CD4-positive, alpha-beta memory T cell (primary cell): Measurements from ENCODE around the gene CCDC152. TPM values are rescaled to one million over a fixed set of nuclear protein-coding genes. Genes with fewer than 3 reads are reported as not detected.

Experiments used
- CTCF ChIA-PET: fragments of 350-600 bp; sonication (Branson Sonifier 250); formaldehyde crosslinking; loops from one replicate; lab custom pipeline; 2021; ENCODE audit warnings: inconsistent platforms; ENCODE audit not compliant: partially characterized antibody; lab: Charles Lee
- POLR2A ChIA-PET: fragments of 350-600 bp; sonication (Branson Sonifier 250); formaldehyde crosslinking; loops from one replicate; lab custom pipeline; 2021; ENCODE audit not compliant: partially characterized antibody; lab: Charles Lee
- DNase-seq, 5 donors: peaks; one replicate each; pipeline versions ENCODE4 v3.0.0 to v3.0.0-alpha.2; 2020 to 2022; ENCODE audit warnings: mixed read lengths in 1 of 5
- H3K27ac ChIP-seq: one replicate; pipeline ENCODE4 v1.7.0; 2013; ENCODE audit warnings: low read depth, low read length
- H3K27me3 ChIP-seq: 2 replicates; pipeline ENCODE4 v1.7.0; 2013; ENCODE audit warnings: mild to moderate bottlenecking, low read length, moderate library complexity; ENCODE audit not compliant: insufficient read depth
- H3K36me3 ChIP-seq: 2 replicates; pipeline ENCODE4 v1.7.0; 2013; ENCODE audit warnings: mild to moderate bottlenecking, low read length, moderate library complexity; ENCODE audit not compliant: insufficient read depth
- H3K4me1 ChIP-seq: 2 replicates; pipeline ENCODE4 v1.7.0; 2013; ENCODE audit warnings: mild to moderate bottlenecking, low read length, moderate library complexity; ENCODE audit not compliant: insufficient read depth
- H3K4me3 ChIP-seq, 2 donors: one replicate each; pipeline ENCODE4 v1.7.0; 2013; ENCODE audit warnings: low read length in 2 of 2, mild to moderate bottlenecking in 1 of 2
- H3K9me3 ChIP-seq, 2 donors: one replicate each; pipeline ENCODE4 v1.7.0; 2013; ENCODE audit warnings: low read length in 2 of 2, control low read depth in 1 of 2; ENCODE audit not compliant: control insufficient read depth in 1 of 2
- H3K27ac Mint-ChIP-seq, 7 donors: one replicate each; pipeline ENCODE4 v1.8.0; 2020 to 2021; ENCODE audit warnings: mixed read lengths in 7 of 7, mild to moderate bottlenecking in 6 of 7, inconsistent platforms in 3 of 7, moderate library complexity in 3 of 7
- H3K27me3 Mint-ChIP-seq, 2 donors: one replicate each; pipeline ENCODE4 v1.8.0; 2020 to 2021; ENCODE audit warnings: mixed read lengths in 2 of 2
- H3K36me3 Mint-ChIP-seq, 2 donors: one replicate each; pipeline ENCODE4 v1.8.0; 2020 to 2021; ENCODE audit warnings: mixed read lengths in 2 of 2, inconsistent platforms in 1 of 2, mild to moderate bottlenecking in 1 of 2
- H3K4me1 Mint-ChIP-seq, 4 donors: one replicate each; pipeline ENCODE4 v1.8.0; 2020 to 2021; ENCODE audit warnings: mixed read lengths in 4 of 4, mild to moderate bottlenecking in 1 of 4
- H3K4me3 Mint-ChIP-seq, 8 donors: one replicate each; pipeline ENCODE4 v1.8.0; 2020 to 2021; ENCODE audit warnings: mixed read lengths in 8 of 8, mild to moderate bottlenecking in 7 of 8, moderate library complexity in 6 of 8, inconsistent platforms in 3 of 8
- H3K9me3 Mint-ChIP-seq, 8 donors: one replicate each; pipeline ENCODE4 v1.8.0; 2020 to 2021; ENCODE audit warnings: mixed read lengths in 8 of 8, mild to moderate bottlenecking in 5 of 8, inconsistent platforms in 3 of 8, moderate library complexity in 1 of 8
- intact Hi-C: fragments of 100-400 bp; cut with micrococcal nuclease; formaldehyde crosslinking; loops from one replicate; pipeline ENCODE4 v1.15.1; 2023
- polyA plus RNA-seq, 2 donors: library from polyadenylated mRNA; unstranded; fragments of 300-500 nt; fragmentation: Illumina TruSeq; gene quantifications; one replicate each; pipeline ENCODE4 v1.2.3, GENCODE V29; 2021
- total RNA-seq, 2 experiments: library from RNA; stranded (reverse); gene quantifications; one replicate each; pipeline ENCODE4 v1.2.3, GENCODE V29; 2021

The CCDC152 gene
- total and polyA plus RNA-seq, 4 experiments from 2014 or later, result 1.3 to 6.9 (median 4.1) TPM

DNA sequence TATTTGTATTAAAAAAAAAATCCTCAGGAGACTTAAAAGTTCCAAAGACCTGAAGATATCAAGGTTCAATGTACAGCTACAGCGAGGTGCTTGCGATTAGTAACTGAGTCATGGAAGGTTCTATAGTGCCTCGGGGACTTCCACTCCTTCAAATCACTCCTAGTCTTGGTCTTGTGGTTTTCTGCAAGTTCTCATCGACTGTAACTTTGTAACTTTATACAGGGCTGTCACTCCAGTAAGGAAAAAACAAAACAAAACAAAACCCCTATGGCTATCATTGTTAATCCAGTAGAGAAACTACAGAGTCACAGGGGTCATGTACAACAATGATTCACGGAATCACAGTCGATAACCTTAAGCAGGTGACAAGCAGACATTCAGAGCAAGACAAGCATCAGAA lies 94.9 kb downstream of the CCDC152 start:
- DNase-seq, result no peak
- no peaks in the 10 kb centered on the region for H3K4me1 ChIP-seq
- peaks cover 1 to 5% of the 10 kb centered on the region in 2 donors for H3K27me3 Mint-ChIP-seq
- ChIA-PET POLR2A (no interaction called here), CTCF (no interaction called here)
- no peaks in the 10 kb centered on the region for H3K36me3 Mint-ChIP-seq
- no peaks in the 10 kb centered on the region for H3K9me3 Mint-ChIP-seq
- no peaks in the 10 kb centered on the region for H3K27me3 ChIP-seq
- no peaks in the 10 kb centered on the region for H3K9me3 ChIP-seq
- intact Hi-C loops, result no loop called here
- H3K4me3 ChIP-seq, result no peak overlapping the region
- H3K4me3 Mint-ChIP-seq, result no peak overlapping the region
- no peaks in the 10 kb centered on the region for H3K36me3 ChIP-seq
- H3K27ac ChIP-seq, result no peak overlapping the region
- no peaks in the 10 kb centered on the region for H3K4me1 Mint-ChIP-seq
- H3K27ac Mint-ChIP-seq, result no peak overlapping the region

Other genes with a start within 250 kb of the CCDC152 start
- 1 to 10 TPM in 1 of 2 experiments, under 1 TPM in 1; 0.86 to 1.4 TPM for gene SELENOP, start 55.1 kb downstream of the CCDC152 start, total RNA-seq
- under 1 TPM in 1 of 2 donors, not detected in 1; 0.64 TPM for gene SELENOP, start 55.1 kb downstream of the CCDC152 start, polyA plus RNA-seq